Rectal smooth muscle tissue (tissue), 1 donor: ENCODE results near the gene SPATA31A3.
A peak's percentile ranks its signal among the peaks of the same experiment; 100 is the strongest.
"Not testable (repeated sequence)": the region's sequence is repeated elsewhere in the genome, so short reads cannot be mapped to it uniquely, and the experiment has no call there.

Experiments used
- H3K27ac ChIP-seq: one replicate; pipeline ENCODE4 v1.7.0; 2013; ENCODE audit warnings: low read depth, low read length, inconsistent platforms
- H3K27me3 ChIP-seq: one replicate; pipeline ENCODE4 v1.7.0; 2013; ENCODE audit warnings: low read length; ENCODE audit not compliant: control insufficient read depth, insufficient read depth
- H3K36me3 ChIP-seq: one replicate; pipeline ENCODE4 v1.7.0; 2013; ENCODE audit warnings: low read length; ENCODE audit not compliant: control insufficient read depth, insufficient read depth
- H3K4me1 ChIP-seq: one replicate; pipeline ENCODE4 v1.7.0; 2013; ENCODE audit warnings: low read length; ENCODE audit not compliant: control insufficient read depth, insufficient read depth
- H3K4me3 ChIP-seq: one replicate; pipeline ENCODE4 v1.7.0; 2013; ENCODE audit warnings: low read length
- H3K9ac ChIP-seq: one replicate; pipeline ENCODE4 v1.7.0; 2013; ENCODE audit warnings: low read length

Gene SPATA31A3

GRCh38 chr9:66992450-66992849 is at the start of gene SPATA31A3:
TSS of gene SPATA31A3 (minus strand) at chr9:66992550. CDS start at chr9:66992521, 29 bp downstream.
- H3K4me1 ChIP-seq, H3K4me3 ChIP-seq, H3K36me3 ChIP-seq, H3K9ac ChIP-seq, H3K27ac ChIP-seq, H3K27me3 ChIP-seq: not testable (repeated sequence)

- H3K4me1 ChIP-seq, H3K36me3 ChIP-seq, H3K4me3 ChIP-seq, H3K27me3 ChIP-seq, H3K9ac ChIP-seq, H3K27ac ChIP-seq: not testable (repeated sequence)
These were observed 39.8 kb downstream of the SPATA31A3 start for GRCh38 chr9:66952576-66952975.

DNA sequence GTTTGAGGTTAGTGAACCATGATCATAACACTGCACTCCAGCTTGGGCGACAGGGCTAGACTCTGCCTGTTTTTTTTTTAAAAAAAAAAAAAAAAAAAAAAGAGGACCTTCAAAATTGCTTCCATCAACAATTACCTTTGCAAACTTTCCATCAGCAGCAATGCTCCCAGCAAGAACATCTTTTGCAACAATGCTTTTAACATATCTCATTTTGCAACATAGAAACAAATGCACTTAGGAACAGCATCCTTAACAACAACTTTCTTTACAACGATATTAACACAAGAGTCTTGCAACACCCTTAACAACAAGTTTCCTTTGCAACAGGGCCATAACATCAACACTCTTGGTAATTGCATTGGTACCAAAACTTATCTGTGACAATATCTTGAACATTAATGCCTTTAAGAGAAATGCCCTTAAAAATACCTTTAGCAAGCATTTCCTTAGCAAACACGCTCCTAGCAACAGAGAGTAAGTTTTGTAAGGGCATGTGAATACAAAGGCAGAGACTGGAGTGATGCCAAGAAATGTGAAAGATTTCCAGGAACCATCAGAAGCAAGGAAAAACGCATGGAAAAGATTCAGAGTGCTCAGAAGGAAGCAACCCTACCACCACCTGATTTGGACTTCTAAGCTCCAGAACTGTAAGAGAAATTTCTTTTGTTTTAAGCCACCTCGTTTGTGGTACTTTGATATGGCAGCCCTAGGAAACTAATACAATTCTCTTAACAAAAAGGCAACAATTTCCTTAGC is 49.8 kb downstream of the SPATA31A3 start:
- not testable (repeated sequence) for H3K4me1 ChIP-seq, H3K27ac ChIP-seq, H3K27me3 ChIP-seq, H3K9ac ChIP-seq, H3K4me3 ChIP-seq, H3K36me3 ChIP-seq

- not testable (repeated sequence) for H3K4me3 ChIP-seq, H3K27ac ChIP-seq, H3K9ac ChIP-seq, H3K27me3 ChIP-seq, H3K36me3 ChIP-seq, H3K4me1 ChIP-seq
These were observed 52.2 kb downstream of the SPATA31A3 start for GRCh38 chr9:66939878-66940830.

DNA sequence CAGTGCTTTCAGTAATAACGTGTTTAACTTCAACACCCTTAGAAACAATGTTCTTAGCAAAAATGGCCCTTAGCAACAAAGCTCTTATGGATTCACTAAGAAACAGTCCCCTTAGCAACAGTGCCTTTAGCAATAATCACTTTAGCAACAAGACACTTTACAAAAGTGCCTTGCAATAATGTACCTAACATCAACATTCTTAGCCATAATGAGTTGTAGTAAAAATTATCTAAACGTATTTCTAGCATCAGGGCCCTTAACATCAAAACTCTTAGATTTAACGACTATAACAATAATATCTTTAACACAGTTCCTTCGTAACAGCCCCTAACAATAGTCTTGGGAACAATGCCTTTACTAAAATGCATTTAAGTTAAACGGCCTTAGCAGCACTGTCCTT is 54.0 kb downstream of the SPATA31A3 start:
- not testable (repeated sequence) for H3K9ac ChIP-seq, H3K4me3 ChIP-seq, H3K4me1 ChIP-seq, H3K36me3 ChIP-seq, H3K27me3 ChIP-seq
- peak overlapping the region; percentile 24 for H3K27ac ChIP-seq

- not testable (repeated sequence) for H3K4me1 ChIP-seq, H3K9ac ChIP-seq, H3K4me3 ChIP-seq, H3K27ac ChIP-seq, H3K36me3 ChIP-seq, H3K27me3 ChIP-seq
These were observed 54.7 kb downstream of the SPATA31A3 start for GRCh38 chr9:66937662-66938061.
